ENCODE results near the gene BCL2L11.

GRCh38 chr2:111176867-111177266, 56.2 kb downstream of the BCL2L11 start:
- TF ChIP-seq, protein P1, sequence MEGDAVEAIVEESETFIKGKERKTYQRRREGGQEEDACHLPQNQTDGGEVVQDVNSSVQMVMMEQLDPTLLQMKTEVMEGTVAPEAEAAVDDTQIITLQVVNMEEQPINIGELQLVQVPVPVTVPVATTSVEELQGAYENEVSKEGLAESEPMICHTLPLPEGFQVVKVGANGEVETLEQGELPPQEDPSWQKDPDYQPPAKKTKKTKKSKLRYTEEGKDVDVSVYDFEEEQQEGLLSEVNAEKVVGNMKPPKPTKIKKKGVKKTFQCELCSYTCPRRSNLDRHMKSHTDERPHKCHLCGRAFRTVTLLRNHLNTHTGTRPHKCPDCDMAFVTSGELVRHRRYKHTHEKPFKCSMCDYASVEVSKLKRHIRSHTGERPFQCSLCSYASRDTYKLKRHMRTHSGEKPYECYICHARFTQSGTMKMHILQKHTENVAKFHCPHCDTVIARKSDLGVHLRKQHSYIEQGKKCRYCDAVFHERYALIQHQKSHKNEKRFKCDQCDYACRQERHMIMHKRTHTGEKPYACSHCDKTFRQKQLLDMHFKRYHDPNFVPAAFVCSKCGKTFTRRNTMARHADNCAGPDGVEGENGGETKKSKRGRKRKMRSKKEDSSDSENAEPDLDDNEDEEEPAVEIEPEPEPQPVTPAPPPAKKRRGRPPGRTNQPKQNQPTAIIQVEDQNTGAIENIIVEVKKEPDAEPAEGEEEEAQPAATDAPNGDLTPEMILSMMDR (IDR thresholded peaks at IDR 0.05; ENCODE audit: low read depth, low read length), result no peak
- TF ChIP-seq EZH2phosphoT487 (IDR thresholded peaks at IDR 0.05; ENCODE audit: low read depth), result no peak
